GM18951 (cell line): ENCODE data around the gene TYW1.
"Not testable (repeated sequence)": the region's sequence is repeated elsewhere in the genome, so short reads cannot be mapped to it uniquely, and the experiment has no call there.

Experiments
- POLR2A ChIP-seq: IDR thresholded peaks from 4 replicates; pipeline ENCODE4 v1.6.1; 2011; ENCODE audit warnings: mild to moderate bottlenecking; ENCODE audit not compliant: insufficient read length, insufficient read depth; ENCODE audit errors: extremely low read depth
- in situ Hi-C: fragments of 300-500 bp; cut with MboI; formaldehyde crosslinking; loops from one replicate; pipeline ENCODE4 v1.12.0; 2022; ENCODE audit warnings: low sequenced_read_pairs, mixed read lengths, inconsistent platforms; ENCODE audit not compliant: unreplicated experiment

TYW1 gene

GRCh38 chr7:67056683-67057082 is 60.0 kb downstream of the TYW1 start:
- in situ Hi-C loops, result no loop called here
- no peak for TF ChIP-seq POLR2A

- in situ Hi-C loops, result not testable (repeated sequence)
These were observed 64.7 kb downstream of the TYW1 start for GRCh38 chr7:67061321-67061720.

- in situ Hi-C loops, result not testable (repeated sequence)
These were observed 66.2 kb downstream of the TYW1 start for GRCh38 chr7:67062802-67063201.

GRCh38 chr7:67066950-67067622 is 70.5 kb downstream of the TYW1 start:
- in situ Hi-C loops, result not testable (repeated sequence)

GRCh38 chr7:67076120-67076519 is 79.5 kb downstream of the TYW1 start:
- in situ Hi-C loops, result not testable (repeated sequence)

GRCh38 chr7:67082880-67083279 is 86.2 kb downstream of the TYW1 start:
- in situ Hi-C loops, result not testable (repeated sequence)

- in situ Hi-C loops, result not testable (repeated sequence)
These were observed 92.6 kb downstream of the TYW1 start for GRCh38 chr7:67089261-67089660.

- in situ Hi-C loops, result not testable (repeated sequence)
These were observed 94.4 kb downstream of the TYW1 start for GRCh38 chr7:67091053-67091452.

- in situ Hi-C loops, result not testable (repeated sequence)
These were observed 101.4 kb downstream of the TYW1 start for GRCh38 chr7:67098031-67098430.

GRCh38 chr7:67099406-67099805 is 102.8 kb downstream of the TYW1 start:
- in situ Hi-C loops, result not testable (repeated sequence)

- in situ Hi-C loops, result not testable (repeated sequence)
These were observed 103.4 kb downstream of the TYW1 start for GRCh38 chr7:67100038-67100437.

GRCh38 chr7:67100956-67101361 is 104.3 kb downstream of the TYW1 start:
- in situ Hi-C loops, result no loop called here
- no peak for TF ChIP-seq POLR2A

GRCh38 chr7:67104937-67105336 is 108.3 kb downstream of the TYW1 start:
- in situ Hi-C loops, result not testable (repeated sequence)

GRCh38 chr7:67105377-67105776 is 108.7 kb downstream of the TYW1 start:
- TF ChIP-seq POLR2A, result no peak
- in situ Hi-C loops, result no loop called here

- in situ Hi-C loops, result not testable (repeated sequence)
These were observed 109.6 kb downstream of the TYW1 start for GRCh38 chr7:67106255-67106654.

GRCh38 chr7:67111342-67111741 is 114.7 kb downstream of the TYW1 start:
- in situ Hi-C loops, result not testable (repeated sequence)

GRCh38 chr7:67114483-67115246 is 118.0 kb downstream of the TYW1 start:
- in situ Hi-C loops, result not testable (repeated sequence)

- in situ Hi-C loops, result not testable (repeated sequence)
These were observed 123.9 kb downstream of the TYW1 start for GRCh38 chr7:67120491-67120890.

- in situ Hi-C loops, result not testable (repeated sequence)
These were observed 131.6 kb downstream of the TYW1 start for GRCh38 chr7:67128257-67128656.

GRCh38 chr7:67130766-67131165 is 134.1 kb downstream of the TYW1 start:
- in situ Hi-C loops, result not testable (repeated sequence)

- in situ Hi-C loops, result not testable (repeated sequence)
These were observed 138.3 kb downstream of the TYW1 start for GRCh38 chr7:67134912-67135311.
